ENCODE data around the gene EFNA5. TPM values are rescaled to one million over a fixed set of nuclear protein-coding genes. Genes with fewer than 3 reads are reported as not detected.
A peak's percentile ranks its signal among the peaks of the same experiment; 100 is the strongest.

The EFNA5 gene
- total RNA-seq, 2 experiments from 2014 or later, result not detected

DNA sequence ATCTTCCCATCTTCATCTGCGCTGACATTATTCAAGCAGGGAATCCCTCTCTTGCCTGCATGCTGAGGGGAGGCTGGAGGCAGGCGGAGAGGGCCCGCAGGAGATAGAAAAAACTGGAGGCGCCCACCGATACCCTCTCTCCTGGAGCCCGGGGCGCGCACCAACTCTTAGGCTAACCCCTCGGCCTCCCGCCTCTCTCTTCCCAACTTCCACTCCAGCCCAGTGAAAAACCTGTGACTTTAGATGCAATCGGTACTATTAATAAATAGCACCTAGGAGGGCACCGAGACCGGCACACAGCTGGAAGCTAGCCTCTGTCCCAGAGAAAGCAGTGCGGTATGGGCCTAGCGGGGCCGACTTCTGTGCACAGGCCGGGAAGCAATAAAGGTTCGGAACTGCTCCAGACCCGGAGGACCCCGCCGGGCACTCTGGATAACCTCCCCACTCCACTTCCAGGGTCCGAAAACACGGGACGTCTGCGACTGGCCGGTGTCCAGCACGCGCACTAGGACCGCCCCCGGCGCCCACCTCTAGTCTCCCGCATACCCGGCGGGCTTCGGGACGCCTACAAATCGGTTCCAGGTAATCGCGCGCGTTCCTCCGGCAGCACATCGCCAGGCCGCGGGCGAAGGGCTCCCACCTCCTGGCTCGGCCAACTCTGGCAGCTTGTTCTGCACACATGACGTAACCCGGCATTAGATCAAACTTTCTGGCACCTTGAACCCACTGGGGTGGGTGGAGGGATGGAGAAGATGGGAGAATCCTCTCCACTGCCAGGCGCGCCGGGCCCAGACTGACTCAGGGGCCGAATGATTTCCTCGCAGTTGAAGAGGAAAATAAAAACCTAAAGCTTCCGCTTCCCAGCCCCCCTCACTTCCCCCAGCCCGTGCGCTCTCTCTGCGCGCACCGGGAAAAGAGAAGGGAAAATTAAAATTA, 1.4 kb downstream of the EFNA5 start:
- no peak overlapping the region for H3K27ac Mint-ChIP-seq
- H3K4me1 Mint-ChIP-seq, result peaks cover 28% of the 10 kb centered on the region
- peak overlapping the region; percentile 65 for H3K4me3 Mint-ChIP-seq
- ATAC-seq (ENCODE audit: low read depth), result no peak
- peak; percentile 36 for DNase-seq
- no peaks in the 10 kb centered on the region for H3K36me3 Mint-ChIP-seq
- POLR2A ChIA-PET, result no interaction called here
- no peaks in the 10 kb centered on the region for H3K9me3 Mint-ChIP-seq
- peaks cover 84% of the 10 kb centered on the region for H3K27me3 Mint-ChIP-seq

DNA sequence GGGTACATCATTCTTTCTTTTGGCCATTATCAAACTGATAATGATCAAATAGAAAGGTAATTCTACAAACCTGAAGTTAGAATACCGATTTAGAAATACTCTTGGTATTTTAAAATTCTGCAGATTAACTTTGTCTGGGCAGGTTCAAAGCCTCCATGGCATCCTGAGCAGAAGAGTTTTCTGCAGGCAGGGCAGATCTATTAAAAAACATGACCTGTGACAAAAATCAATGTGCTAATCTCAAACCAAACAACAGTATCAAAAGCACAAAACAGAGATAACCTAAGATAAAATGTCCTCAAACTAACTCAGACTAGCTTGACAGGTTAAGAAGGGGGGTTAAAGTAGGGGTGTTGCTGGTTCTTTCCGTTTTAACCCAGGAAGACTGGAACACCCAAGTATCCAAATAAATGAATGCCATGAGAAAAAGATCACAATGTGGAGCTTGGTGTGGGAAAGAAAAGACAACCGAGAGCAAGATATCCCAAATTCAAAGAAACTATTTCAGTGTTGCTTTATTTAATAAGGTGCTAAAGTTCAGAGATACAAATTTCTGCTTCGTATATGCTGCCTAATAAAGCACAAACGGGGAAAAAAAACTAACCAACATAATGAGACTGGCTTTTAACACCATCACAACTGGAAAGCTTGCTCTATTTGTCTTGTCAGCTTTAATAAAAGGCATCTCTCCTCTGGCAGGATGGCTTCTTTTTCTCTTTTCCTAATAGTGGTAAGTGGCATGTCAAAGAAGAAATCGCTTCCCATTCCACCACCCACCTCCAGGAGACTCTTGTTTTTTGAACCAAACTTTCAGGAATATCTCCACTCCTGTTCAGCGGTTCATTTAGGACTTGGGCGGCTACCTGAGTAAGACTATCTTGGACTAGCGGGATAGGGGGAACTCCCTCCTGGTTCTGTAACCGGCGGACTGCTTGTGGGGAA, 2.3 kb downstream of the EFNA5 start:
- no peak for DNase-seq
- Mint-ChIP-seq H3K27me3 (peaks cover 79% of the 10 kb centered on the region), H3K9me3 (no peaks in the 10 kb centered on the region), H3K27ac (no peak overlapping the region), H3K36me3 (no peaks in the 10 kb centered on the region), H3K4me1 (peaks cover 24% of the 10 kb centered on the region), H3K4me3 (no peak overlapping the region)
- POLR2A ChIA-PET, result no interaction called here
- no peak for ATAC-seq (ENCODE audit: low read depth)

DNA sequence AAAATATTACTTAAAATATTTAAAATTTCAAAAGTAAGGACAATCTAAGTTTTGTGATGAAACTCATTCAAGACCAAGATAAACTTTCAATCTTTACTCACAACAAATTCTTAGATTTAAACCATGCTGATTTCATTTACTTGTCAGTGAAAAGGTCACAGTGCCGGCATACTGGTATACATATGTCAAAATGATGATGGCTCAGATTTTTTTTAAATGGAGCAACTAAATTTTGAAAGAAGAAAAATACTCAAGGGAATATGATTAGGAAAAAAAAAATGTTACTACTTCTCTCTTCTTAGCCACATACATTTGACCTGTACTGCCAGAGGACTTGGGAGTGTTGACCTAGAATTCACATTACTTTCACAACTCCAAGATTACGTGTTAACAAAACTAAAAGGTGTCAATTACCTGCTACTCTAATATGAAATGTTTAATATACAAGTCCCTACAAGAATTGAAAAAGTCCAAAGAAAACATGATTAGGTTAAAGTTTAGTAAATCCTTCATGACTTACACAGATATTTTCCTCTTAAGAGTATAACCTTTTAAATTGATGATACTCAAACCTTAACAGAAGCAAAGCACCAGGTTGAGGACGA, 4.6 kb downstream of the EFNA5 start:
- POLR2A ChIA-PET, result no interaction called here
- Mint-ChIP-seq H3K27me3 (peaks cover 65% of the 10 kb centered on the region), H3K36me3 (no peaks in the 10 kb centered on the region), H3K9me3 (no peaks in the 10 kb centered on the region), H3K4me3 (no peak overlapping the region), H3K27ac (no peak overlapping the region), H3K4me1 (peaks cover 8% of the 10 kb centered on the region)
- no peak for ATAC-seq (ENCODE audit: low read depth)
- DNase-seq, result no peak

DNA sequence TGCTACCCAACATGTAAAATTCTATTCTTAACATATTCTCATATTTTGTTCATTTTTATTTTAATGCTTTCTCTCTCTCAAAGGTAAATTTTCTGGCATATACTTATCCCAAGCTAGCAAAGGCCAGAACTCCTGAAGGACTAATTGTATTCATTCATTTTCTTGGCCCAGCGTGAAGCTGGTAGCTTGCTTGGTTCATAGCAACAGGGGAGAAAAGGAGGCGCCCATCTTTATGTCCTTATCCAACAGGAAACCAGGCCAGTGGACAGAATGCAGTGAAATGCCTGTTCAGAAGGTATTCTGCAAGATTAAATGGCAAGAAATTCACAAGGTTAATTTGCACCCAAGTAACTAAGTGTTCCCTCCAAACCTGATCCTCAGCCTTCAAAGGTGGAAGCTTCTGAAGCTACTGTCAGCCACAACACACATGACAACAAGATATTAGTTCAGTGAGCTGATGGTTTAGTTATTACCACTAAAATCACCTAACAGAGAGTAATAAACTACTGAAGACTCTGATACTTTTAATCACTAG, 5.6 kb downstream of the EFNA5 start:
- H3K27me3 Mint-ChIP-seq, result peaks cover 56% of the 10 kb centered on the region
- no peak overlapping the region for H3K27ac Mint-ChIP-seq
- H3K36me3 Mint-ChIP-seq, result no peaks in the 10 kb centered on the region
- no peak for DNase-seq
- H3K4me1 Mint-ChIP-seq, result peaks cover 3% of the 10 kb centered on the region
- H3K9me3 Mint-ChIP-seq, result no peaks in the 10 kb centered on the region
- POLR2A ChIA-PET, result no interaction called here
- H3K4me3 Mint-ChIP-seq, result no peak overlapping the region
- no peak for ATAC-seq (ENCODE audit: low read depth)

DNA sequence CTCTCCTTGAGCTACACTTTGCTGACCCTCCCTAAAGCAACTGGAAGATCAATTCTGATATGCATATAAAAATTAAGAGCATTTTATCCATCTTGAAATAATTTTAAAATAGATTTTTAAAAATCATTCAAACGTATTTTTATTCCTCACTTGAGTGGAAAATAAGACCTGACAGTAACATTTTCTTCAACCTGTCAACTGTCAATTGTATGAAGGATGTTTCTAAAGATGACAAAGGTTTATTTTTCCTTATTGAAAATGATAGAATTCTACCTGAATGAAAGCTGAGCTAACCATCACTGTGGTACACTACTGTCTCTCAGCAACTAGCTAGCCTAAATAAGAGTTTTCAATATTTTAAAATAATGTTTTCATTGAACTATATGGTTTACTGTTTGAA, 7.0 kb downstream of the EFNA5 start:
- H3K4me1 Mint-ChIP-seq, result no peaks in the 10 kb centered on the region
- no peak overlapping the region for H3K27ac Mint-ChIP-seq
- H3K27me3 Mint-ChIP-seq, result peaks cover 51% of the 10 kb centered on the region
- POLR2A ChIA-PET, result interaction anchor here (0.6 kb wide), 1 partner anchor 8 kb away, joined by 6 read pairs; no protein-coding TSS in a partner anchor
- DNase-seq (no peak), ATAC-seq (ENCODE audit: low read depth) (no peak)
- no peaks in the 10 kb centered on the region for H3K36me3 Mint-ChIP-seq
- H3K9me3 Mint-ChIP-seq, result no peaks in the 10 kb centered on the region
- no peak overlapping the region for H3K4me3 Mint-ChIP-seq

DNA sequence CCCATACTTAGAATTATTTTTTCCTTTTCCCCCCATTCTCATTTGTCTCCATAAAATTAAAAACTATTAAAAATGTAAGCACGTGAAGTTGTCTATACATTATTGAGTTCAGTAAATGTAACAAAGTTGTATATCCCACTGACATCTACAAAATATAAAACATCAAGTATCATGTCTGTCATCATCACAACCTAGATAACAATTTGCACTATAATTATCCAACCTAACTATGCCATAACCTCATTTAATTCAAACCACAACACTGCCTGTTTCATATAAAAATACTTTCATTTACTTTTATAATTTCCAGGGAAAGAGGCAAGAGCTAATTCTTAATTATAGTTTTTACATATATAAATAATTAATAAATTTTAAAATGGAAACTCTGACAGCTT, 9.1 kb downstream of the EFNA5 start:
- ATAC-seq (ENCODE audit: low read depth) (no peak), DNase-seq (no peak)
- Mint-ChIP-seq H3K27me3 (peaks cover 46% of the 10 kb centered on the region), H3K4me3 (no peak overlapping the region), H3K4me1 (no peaks in the 10 kb centered on the region), H3K9me3 (no peaks in the 10 kb centered on the region), H3K36me3 (no peaks in the 10 kb centered on the region), H3K27ac (no peak overlapping the region)
- POLR2A ChIA-PET, result no interaction called here

DNA sequence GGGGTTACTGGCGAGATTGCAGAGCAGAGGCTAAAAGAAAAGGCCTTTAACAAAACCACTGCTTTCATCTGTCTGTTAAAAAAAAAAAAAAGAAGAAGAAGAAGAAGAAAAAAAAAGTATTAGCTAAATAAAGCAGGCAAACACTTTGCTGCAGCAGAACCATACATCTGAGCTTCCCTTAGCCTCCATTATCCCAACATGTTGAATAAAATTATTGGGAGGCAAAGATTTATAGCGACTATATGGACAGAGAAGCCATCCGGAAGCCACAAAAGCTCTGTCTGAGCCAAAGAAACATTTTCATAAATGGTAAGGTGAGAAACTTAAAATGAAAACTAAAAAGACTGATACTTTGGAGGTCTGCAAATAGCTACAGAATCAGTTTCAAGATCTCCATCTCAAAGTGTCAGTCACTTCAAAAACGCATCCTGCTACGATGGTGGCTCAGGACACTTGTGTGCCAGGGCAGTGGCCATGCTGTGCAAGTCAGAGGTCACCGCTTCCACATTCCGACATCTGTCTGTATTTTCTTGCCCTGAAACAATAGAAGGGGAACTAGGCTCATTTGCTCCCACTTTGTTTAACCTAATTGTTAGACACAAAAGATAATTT, 9.6 kb downstream of the EFNA5 start:
- ATAC-seq (ENCODE audit: low read depth) (no peak), DNase-seq (no peak)
- Mint-ChIP-seq H3K4me1 (no peaks in the 10 kb centered on the region), H3K36me3 (no peaks in the 10 kb centered on the region), H3K27me3 (peaks cover 42% of the 10 kb centered on the region), H3K27ac (no peak overlapping the region), H3K9me3 (no peaks in the 10 kb centered on the region), H3K4me3 (no peak overlapping the region)
- POLR2A ChIA-PET, result no interaction called here

DNA sequence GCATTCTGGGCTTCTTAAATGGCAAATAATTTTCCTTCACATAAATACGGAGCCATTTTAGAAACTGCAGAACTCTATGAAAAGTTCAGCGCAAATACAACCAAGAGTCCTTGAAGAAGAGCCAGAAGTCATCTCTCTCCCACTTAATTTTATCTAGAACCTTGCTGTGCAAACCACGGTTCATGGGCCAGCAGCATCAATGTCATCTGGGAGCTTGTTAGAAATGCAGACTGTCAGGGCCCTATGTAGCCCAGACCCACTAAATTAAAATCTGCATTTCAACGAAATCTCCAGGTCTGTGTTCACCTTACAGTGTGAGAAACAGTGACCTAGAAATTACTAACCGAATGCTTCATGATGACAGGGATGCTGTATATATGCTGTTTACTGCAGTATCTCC, 12.2 kb downstream of the EFNA5 start:
- H3K9me3 Mint-ChIP-seq, result no peaks in the 10 kb centered on the region

DNA sequence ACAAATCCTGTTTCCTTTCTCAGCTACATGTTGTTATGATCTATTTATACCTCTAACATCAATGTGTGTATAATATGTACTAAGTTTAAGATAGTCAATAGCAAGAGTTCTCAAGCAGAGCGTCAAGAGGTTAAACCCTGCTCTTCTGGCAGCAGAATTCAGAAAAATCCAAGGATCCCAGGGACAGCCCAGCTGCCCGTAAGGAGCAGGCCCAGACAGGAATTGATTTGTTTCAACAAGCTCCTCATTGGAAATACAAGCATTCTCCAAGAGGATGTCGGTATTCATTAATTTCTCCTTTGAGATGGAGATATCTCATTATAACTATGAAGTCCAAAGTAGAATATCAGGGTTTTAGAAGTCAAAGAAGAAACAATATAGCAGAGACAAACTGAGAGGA, 14.9 kb downstream of the EFNA5 start:
- DNase-seq (no peak), ATAC-seq (ENCODE audit: low read depth) (no peak)
- peaks cover 32% of the 10 kb centered on the region for H3K27me3 Mint-ChIP-seq
- H3K36me3 Mint-ChIP-seq, result no peaks in the 10 kb centered on the region
- no peak overlapping the region for H3K4me3 Mint-ChIP-seq
- POLR2A ChIA-PET, result no interaction called here
- no peak overlapping the region for H3K27ac Mint-ChIP-seq
- H3K9me3 Mint-ChIP-seq, result no peaks in the 10 kb centered on the region
- no peaks in the 10 kb centered on the region for H3K4me1 Mint-ChIP-seq

More for the DNA sequence above, 12.2 kb downstream of the EFNA5 start:
- POLR2A ChIA-PET, result no interaction called here
- no peaks in the 10 kb centered on the region for H3K4me1 Mint-ChIP-seq
- DNase-seq (no peak), ATAC-seq (ENCODE audit: low read depth) (no peak)
- H3K36me3 Mint-ChIP-seq, result no peaks in the 10 kb centered on the region
- H3K27me3 Mint-ChIP-seq, result peaks cover 30% of the 10 kb centered on the region
- H3K4me3 Mint-ChIP-seq, result no peak overlapping the region
- no peak overlapping the region for H3K27ac Mint-ChIP-seq

DNA sequence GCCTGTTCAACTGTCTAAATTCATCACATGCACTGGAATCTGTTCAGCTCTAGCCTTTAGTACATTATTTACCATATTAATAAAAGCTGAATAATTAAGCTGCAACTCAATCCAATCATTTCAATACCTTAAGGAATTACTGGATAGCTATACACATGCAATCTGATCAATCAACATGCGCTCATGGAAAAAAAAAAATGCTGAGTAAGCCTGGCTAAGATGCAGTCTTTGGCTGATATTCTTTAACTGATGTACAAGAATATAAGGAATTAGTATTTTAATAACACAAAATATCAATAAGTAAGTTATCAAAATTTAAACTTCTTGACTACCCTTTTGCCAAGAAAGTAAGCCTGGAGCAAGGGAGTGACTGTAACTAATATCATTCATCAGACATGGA, 15.9 kb downstream of the EFNA5 start:
- ATAC-seq (ENCODE audit: low read depth), result no peak
- peaks cover 34% of the 10 kb centered on the region for H3K27me3 Mint-ChIP-seq
- H3K9me3 Mint-ChIP-seq, result no peaks in the 10 kb centered on the region
- no peak overlapping the region for H3K4me3 Mint-ChIP-seq
- H3K27ac Mint-ChIP-seq, result no peak overlapping the region
- no peaks in the 10 kb centered on the region for H3K36me3 Mint-ChIP-seq
- no peak for DNase-seq
- no peaks in the 10 kb centered on the region for H3K4me1 Mint-ChIP-seq
- POLR2A ChIA-PET, result no interaction called here

DNA sequence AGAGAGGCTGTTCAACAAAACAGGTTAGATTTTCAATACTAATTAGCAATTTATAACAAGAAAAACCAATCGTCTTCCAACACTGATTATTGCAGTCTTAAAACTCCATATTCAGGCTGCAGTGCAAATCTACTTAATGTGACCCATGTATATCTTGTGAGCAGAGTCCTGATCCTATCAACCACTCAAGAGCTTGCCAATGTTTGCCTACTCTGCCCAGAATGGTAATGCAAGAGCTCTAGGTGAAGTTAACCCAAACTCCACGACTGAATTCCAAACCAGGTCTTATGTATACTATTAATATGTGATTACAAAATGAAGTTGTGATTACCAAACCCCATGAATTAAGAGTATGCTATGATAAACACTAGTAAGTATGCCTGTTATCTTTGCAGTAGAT, 17.1 kb downstream of the EFNA5 start:
- POLR2A ChIA-PET, result no interaction called here
- H3K27me3 Mint-ChIP-seq, result peaks cover 27% of the 10 kb centered on the region
- no peak overlapping the region for H3K27ac Mint-ChIP-seq
- H3K4me1 Mint-ChIP-seq, result no peaks in the 10 kb centered on the region
- no peaks in the 10 kb centered on the region for H3K36me3 Mint-ChIP-seq
- no peak overlapping the region for H3K4me3 Mint-ChIP-seq
- H3K9me3 Mint-ChIP-seq, result no peaks in the 10 kb centered on the region
- DNase-seq (no peak), ATAC-seq (ENCODE audit: low read depth) (no peak)

DNA sequence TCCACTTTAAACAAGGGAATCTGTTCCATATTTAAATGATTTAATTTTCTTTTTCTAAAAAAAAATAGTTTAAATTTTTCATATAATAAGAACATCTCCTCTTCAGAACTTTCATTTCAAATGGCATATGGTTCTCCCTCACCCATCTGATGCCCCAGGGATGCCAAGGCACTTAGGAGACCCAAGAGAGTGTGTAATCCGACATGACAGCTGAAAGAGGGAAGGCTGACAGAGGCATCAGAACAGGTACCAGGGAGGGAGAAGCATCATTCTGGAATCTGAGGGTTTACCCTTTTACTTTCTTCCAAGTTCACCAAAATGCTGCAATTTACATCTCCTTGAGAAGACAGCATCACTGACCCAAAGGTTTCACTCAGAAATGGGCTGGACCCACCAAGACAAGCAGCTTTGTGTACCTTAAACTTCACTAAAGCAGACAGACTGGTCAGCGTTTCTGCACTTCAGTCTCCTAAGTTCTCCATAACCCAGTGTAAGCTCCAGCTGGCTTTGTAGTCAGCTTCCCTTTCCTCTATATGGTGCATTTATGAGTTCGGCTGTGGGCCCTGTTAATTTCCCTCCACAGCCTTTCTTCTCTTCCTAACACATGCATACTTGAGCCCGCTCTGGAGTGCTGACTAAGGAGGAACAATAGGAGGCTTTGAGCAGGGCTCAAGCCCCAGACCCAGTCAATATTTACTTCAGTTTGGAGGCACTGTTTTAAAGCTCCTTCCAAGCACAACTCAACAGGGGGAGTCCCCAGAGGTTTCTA, 17.7 kb downstream of the EFNA5 start:
- POLR2A ChIA-PET, result no interaction called here
- Mint-ChIP-seq H3K27ac (no peak overlapping the region), H3K36me3 (no peaks in the 10 kb centered on the region), H3K27me3 (peaks cover 25% of the 10 kb centered on the region), H3K9me3 (no peaks in the 10 kb centered on the region), H3K4me1 (no peaks in the 10 kb centered on the region), H3K4me3 (no peak overlapping the region)
- ATAC-seq (ENCODE audit: low read depth), result no peak
- DNase-seq, result no peak
